Adrenal gland (tissue), 12 donors: ENCODE data around the gene MTMR12. TPM values are rescaled to one million over a fixed set of nuclear protein-coding genes. Genes with fewer than 3 reads are reported as not detected.
"Not testable (repeated sequence)": the region's sequence is repeated elsewhere in the genome, so short reads cannot be mapped to it uniquely, and the experiment has no call there.

Experiments
- DNase-seq, 7 donors: peaks; one replicate each; pipeline ENCODE4 v3.0.0-alpha.2; 2019 to 2020
- H3K27ac ChIP-seq, 5 donors: fragments of 200-600 bp; sonication (generic) in 4 of 5; 1 replicate in 3 of 5; 2 replicates in 2 of 5; pipeline versions ENCODE4 v1.5.1 to v1.8.0; 2016 to 2020; ENCODE audit warnings: mild to moderate bottlenecking in 1 of 5
- H3K27me3 ChIP-seq: fragments of 200-600 bp; 2 replicates; pipeline ENCODE4 v1.8.0; 2021
- H3K36me3 ChIP-seq, 2 donors: fragments of 200-600 bp; replicated peaks in 1 of 2; 1 replicate in 1 of 2; 2 replicates in 1 of 2; pipeline versions ENCODE4 v1.5.1 to v1.8.0; 2018 to 2022
- H3K4me1 ChIP-seq, 2 donors: fragments of 200-600 bp; replicated peaks in 1 of 2; 1 replicate in 1 of 2; 2 replicates in 1 of 2; pipeline versions ENCODE4 v1.5.1 to v1.8.0; 2018 to 2021
- H3K4me3 ChIP-seq, 4 donors: fragments of 200-600 bp; sonication (generic) in 3 of 4; one replicate each; pipeline ENCODE4 v1.5.1; 2016 to 2018
- H3K9me3 ChIP-seq, 3 donors: fragments of 200-600 bp; sonication (generic) in 1 of 3; replicated peaks in 1 of 3; 1 replicate in 2 of 3; 2 replicates in 1 of 3; pipeline versions ENCODE4 v1.5.1 to v1.8.0; 2016 to 2021
- CTCF ChIP-seq, 6 experiments: fragments of 450-650 bp in 4 of 6; fragments of 200-600 bp in 2 of 6; sonication (generic) in 1 of 6; IDR thresholded peaks; 1 replicate in 5 of 6; 2 replicates in 1 of 6; pipeline versions ENCODE4 v1.5.1 to v1.8.0; 2016 to 2021; ENCODE audit warnings: antibody characterized with exemption in 6 of 6, mild to moderate bottlenecking in 2 of 6, moderate library complexity in 1 of 6
- POLR2A ChIP-seq, 2 donors: fragments of 450-650 bp; IDR thresholded peaks; one replicate each; pipeline ENCODE4 v1.6.1; 2017; ENCODE audit warnings: antibody characterized with exemption in 2 of 2, mild to moderate bottlenecking in 2 of 2, moderate library complexity in 1 of 2
- WGBS, 4 donors: extraction: QIAGEN DNeasy Blood & Tissue Kit in 2 of 4; methylation state at CpG; one replicate each; pipeline versions ENCODE4 v1.1.5 to v1.1.7; 2013 to 2017; 5-methylcytosine and 5-hydroxymethylcytosine counted together
- intact Hi-C, 2 donors: fragments of 100-400 bp; cut with DNase I; formaldehyde crosslinking; loops; one replicate each; pipeline versions ENCODE4 v1.14.1 to v1.15.0; 2022 to 2023
- polyA plus RNA-seq, 3 donors: library from polyadenylated mRNA; stranded (reverse); fragments of 200-250 nt in 2 of 3; fragments of 350-450 nt in 1 of 3; fragmentation: Illumina TruSeq in 1 of 3; extraction: RNeasy Lipid Tissue Mini Kit (QIAGEN cat#74804) in 1 of 3; gene quantifications; one replicate each; pipeline ENCODE4 v1.2.3, GENCODE V29; 2013 to 2014
- total RNA-seq, 9 donors: library from RNA; depleted of rRNA in 4 of 9; stranded (reverse); fragments of >200 nt in 4 of 9; fragments of 120-200 nt in 1 of 9; fragmentation: NEBNext Ultra II Directional in 1 of 9; extraction: Animal tissue kit (Norgen Biotek cat#: 25700) in 1 of 9; gene quantifications; one replicate each; pipeline versions ENCODE4 v1.1.0 to v1.2.4, GENCODE V29; 2013 to 2023
- donor health status: healthy with polysubstance abuse.
- donor health status: Bipolar disorder and iron deficiency.
- donor health status: DM: yes; HTN: yes; CAD: no.
- donor health status: DM: no; HTN: no; CAD: no.
- donor health status: DM: no; HTN: no; CAD: no.
- donor health status: DM: yes; HTN: yes; CAD: no.

MTMR12 gene
- total and polyA plus RNA-seq, 12 donors, result 4.5 to 30.7 (median 22.9) TPM

- TF ChIP-seq CTCF (IDR thresholded peaks at IDR 0.05) (no peak), POLR2A (IDR thresholded peaks at IDR 0.05) (no peak)
- intact Hi-C loops, result loop anchor here in 1 of 2 donors (10.0 kb wide), 1 partner anchor 48 kb away; no protein-coding TSS in a partner anchor
- no peaks in the 10 kb centered on the region for H3K27me3 ChIP-seq
- H3K36me3 ChIP-seq, result no peaks in the 10 kb centered on the region
- H3K4me3 ChIP-seq, result no peak overlapping the region
- H3K4me1 ChIP-seq, result no peaks in the 10 kb centered on the region
- no peak overlapping the region for H3K27ac ChIP-seq
- no peak for DNase-seq
- H3K9me3 ChIP-seq, result no peaks in the 10 kb centered on the region
- 84 to 95% (median 92%) methylated on average over 12 of the region's 12 CpGs for WGBS, 4 donors
Observed at GRCh38 chr5:32322882-32323281, 10.1 kb upstream of the MTMR12 start.

GRCh38 chr5:32321787-32322186 lies 9.0 kb upstream of the MTMR12 start:
- H3K36me3 ChIP-seq, DNase-seq, H3K9me3 ChIP-seq, H3K27ac ChIP-seq, H3K4me1 ChIP-seq, H3K4me3 ChIP-seq, H3K27me3 ChIP-seq: not testable (repeated sequence)
- WGBS, 4 donors, result 83 to 90% (median 83%) methylated on average over 2 of the region's 2 CpGs
- intact Hi-C loops, result loop anchor here in 1 of 2 donors (10.0 kb wide), 1 partner anchor 47 kb away; no protein-coding TSS in a partner anchor

GRCh38 chr5:32320576-32320975 lies 7.8 kb upstream of the MTMR12 start:
- Histone ChIP-seq H3K27me3 (no peaks in the 10 kb centered on the region), H3K36me3 (no peaks in the 10 kb centered on the region), H3K4me3 (no peak overlapping the region), H3K27ac (no peak overlapping the region), H3K9me3 (no peaks in the 10 kb centered on the region), H3K4me1 (no peaks in the 10 kb centered on the region)
- DNase-seq, result no peak
- TF ChIP-seq POLR2A (IDR thresholded peaks at IDR 0.05), result no peak
- 74 to 90% (median 86%) methylated on average over 3 to 10 of the region's 10 CpGs; no CpG with 5 or more reads in 1 of the 4 donors for WGBS, 4 donors
- intact Hi-C loops, result loop anchor here in 1 of 2 donors (10.0 kb wide), 1 partner anchor 46 kb away; no protein-coding TSS in a partner anchor

GRCh38 chr5:32319926-32320543 lies 7.3 kb upstream of the MTMR12 start:
- intact Hi-C loops, result loop anchor here in 1 of 2 donors (10.0 kb wide), 1 partner anchor 45 kb away; no protein-coding TSS in a partner anchor

GRCh38 chr5:32319392-32319791 lies 6.7 kb upstream of the MTMR12 start:
- Histone ChIP-seq H3K36me3 (no peaks in the 10 kb centered on the region), H3K4me1 (no peaks in the 10 kb centered on the region), H3K9me3 (no peaks in the 10 kb centered on the region), H3K27ac (no peak overlapping the region), H3K4me3 (no peak overlapping the region), H3K27me3 (no peaks in the 10 kb centered on the region)
- TF ChIP-seq POLR2A (IDR thresholded peaks at IDR 0.05) (no peak), CTCF (IDR thresholded peaks at IDR 0.05) (no peak)
- 74 to 92% (median 84%) methylated on average over 6 to 7 of the region's 7 CpGs for WGBS, 4 donors
- DNase-seq, result no peak
- intact Hi-C loops, result no loop called here

More at GRCh38 chr5:32319926-32320543, 7.3 kb upstream of the MTMR12 start:
- Histone ChIP-seq H3K27ac (no peak overlapping the region), H3K4me3 (no peak overlapping the region), H3K9me3 (no peaks in the 10 kb centered on the region), H3K36me3 (no peaks in the 10 kb centered on the region), H3K27me3 (no peaks in the 10 kb centered on the region), H3K4me1 (no peaks in the 10 kb centered on the region)
- TF ChIP-seq POLR2A (IDR thresholded peaks at IDR 0.05) (no peak), CTCF (IDR thresholded peaks at IDR 0.05) (no peak)
- DNase-seq, result peak in 1 of 7 donors; percentile 40
- 68 to 76% (median 73%) methylated on average over 4 to 7 of the region's 7 CpGs for WGBS, 4 donors
